CD4-positive, alpha-beta T cell treated with Interleukin-4 for 4 hours (primary cell): ENCODE results near the gene SYNPO.

Source experiments
- DNase-seq: peaks from one replicate; pipeline ENCODE4 v3.0.0-alpha.2; 2020

SYNPO gene

DNA sequence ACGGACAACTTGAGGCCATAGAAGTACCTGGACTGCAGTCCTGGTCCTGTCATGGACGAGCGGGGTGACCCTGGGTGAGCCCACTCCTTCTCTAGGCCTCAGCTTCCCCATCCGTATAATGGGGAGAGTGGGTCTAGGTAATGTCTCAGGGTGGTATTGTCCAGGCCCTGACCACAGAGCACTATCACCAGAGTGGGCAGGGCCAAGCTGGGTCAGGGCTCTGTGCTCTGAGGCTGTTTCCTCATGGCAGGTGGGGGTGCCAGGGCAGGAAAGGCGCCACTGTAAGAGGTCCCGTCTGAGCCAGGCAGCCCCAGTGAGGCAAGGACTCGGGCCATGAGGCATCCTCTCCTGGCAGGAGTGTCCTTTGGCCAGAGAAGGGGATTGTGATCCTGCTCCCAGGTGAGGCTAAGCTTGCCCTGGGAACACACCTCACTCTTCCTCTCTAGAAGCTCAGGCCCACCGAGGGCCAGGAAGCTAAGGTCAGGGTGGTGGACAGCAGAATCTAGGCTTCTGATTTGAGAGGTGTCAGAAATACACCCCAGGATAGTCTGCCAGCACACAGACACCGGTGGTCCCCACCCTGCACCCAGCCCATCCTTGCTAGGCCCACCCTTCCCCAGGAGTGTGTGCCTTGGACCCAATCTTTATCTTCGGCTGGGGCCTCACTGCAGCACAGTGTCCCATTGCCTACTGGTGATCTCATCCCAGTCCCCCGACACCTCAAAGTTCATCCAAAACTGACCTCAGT lies 19.1 kb downstream of the SYNPO start:
- DNase-seq = no peak

DNA sequence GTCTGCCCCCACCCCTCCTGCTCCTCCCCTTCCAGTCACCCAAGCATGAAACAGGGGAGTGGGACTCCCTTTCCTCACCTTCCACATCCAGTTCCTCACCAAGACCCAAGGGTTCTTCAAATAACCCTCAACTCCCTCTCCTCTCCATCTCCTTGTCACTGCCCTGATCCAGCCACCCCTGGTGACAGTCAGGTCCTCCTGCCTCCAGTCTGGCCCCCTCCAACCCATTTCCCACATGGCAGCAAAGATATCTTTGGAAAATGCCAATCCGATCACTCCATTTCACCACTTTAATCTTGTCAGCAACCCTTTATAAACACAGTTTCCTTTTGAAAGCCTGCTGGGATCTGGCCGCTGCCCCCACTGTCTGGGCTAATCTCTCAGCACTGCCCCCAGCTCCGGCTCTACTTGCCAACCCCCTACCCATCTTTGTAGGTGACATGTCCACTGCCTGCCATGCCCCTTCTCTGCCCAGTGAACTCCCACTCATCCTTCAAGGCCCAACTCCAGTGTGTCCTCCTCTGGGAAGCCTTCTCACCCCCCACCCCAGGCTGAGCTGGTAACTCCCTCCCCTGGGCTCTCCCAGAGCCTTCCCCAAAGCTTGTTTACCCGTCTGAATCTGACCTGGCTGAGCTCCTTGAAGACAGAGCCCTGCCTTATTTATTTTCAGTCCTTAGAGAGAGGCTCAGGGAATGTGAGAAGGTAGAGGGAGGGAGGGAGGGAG lies 19.8 kb downstream of the SYNPO start:
- no peak for DNase-seq

DNA sequence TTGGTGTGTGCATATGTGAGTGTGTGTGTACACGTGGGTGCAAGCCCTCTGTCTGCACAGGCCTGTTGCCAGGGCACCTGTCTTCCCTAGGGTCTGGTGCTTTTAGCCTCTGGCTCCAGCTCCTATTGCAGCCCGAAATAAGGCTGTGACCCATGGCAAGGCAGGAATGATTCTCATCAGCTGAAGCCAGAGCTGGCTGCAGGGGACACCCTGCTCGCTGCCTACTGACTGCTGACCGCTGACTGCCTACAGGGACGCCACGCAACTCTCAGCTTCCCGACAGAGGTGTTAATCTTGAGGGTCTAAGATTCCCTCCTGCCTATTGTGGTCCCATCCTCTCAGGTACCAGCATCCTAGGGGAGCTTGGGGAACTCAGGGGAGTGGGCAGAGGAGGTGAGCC lies 20.6 kb downstream of the SYNPO start, which contains the start of gene MYOZ3:
Gene MYOZ3 (plus strand): TSS at position 166 of the 400 bp plus-strand sequence. CDS start 1,691 bp downstream, outside the sequence.
- DNase-seq = no peak

DNA sequence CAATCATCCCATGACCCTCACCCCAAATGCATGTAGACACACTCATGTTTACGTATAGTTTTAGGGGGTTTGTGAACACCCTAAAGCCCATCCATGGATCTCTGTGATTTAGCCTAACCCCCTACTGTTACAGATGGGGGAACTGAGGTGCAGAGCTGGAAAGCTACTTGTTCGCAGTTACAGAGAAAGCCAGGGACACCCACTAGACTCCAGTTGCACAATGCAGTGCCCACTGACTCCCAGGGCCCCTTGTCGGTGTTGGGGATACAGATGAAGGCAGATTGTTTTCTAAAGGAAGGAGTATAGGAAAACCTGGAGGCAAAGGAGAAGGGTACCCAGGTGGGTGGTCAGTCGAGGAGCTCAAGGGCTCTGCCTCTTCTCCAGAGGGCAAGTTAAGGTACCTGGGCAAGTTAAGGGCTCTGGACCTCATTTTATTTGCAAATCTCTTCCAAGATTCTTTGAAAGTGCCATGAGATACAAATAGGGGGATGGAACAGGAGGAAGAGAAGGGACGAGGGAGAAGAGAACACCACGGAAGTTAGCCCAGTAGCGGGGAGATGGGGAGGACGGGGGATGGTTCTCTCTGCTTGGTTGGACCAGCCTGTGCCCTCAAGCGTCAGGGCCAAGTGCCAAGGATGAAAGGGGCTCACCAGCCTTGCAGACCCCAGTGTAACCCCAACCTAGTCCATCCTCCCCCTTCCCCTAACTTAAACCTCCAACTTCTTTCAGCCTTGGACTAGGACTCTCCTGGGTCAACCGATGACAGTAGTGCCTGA lies 21.5 kb downstream of the SYNPO start:
- DNase-seq = no peak

DNA sequence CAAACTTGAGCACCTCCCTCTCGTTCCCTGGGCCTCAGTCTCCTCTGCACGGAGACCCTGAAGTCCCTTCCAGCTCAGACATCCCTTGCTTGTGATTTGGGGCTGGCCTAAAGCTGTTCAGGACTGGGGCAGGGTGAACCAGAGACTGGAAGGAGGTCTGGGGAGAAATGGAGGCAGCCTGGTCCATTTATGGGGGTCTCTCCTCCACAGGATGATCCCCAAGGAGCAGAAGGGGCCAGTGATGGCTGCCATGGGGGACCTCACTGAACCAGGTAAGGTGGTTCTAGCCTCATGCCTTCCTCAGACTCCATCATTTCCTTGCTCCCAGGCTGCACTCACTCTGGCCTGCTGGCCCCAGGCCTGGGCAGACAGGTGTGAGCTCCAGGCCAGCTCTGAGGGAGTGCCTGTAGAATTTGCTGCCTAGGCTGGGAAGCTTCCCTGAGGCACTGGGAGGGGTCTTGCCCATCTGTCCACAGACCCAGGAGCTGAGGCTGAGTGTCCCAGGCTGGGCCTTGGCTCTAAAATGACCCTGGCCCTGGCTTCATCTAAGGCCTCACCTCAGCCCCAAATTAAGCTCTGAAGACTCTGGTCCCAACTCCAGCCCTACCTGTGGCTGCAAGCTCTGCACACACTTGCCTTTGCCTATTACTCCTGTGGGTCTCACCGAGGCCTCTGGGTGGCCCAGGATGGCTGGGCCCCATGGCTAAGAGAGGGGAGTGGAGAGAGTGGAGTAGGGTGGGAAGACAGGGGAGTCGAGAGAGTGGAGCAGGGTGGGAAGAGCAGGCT lies 22.5 kb downstream of the SYNPO start:
- DNase-seq = no peak

DNA sequence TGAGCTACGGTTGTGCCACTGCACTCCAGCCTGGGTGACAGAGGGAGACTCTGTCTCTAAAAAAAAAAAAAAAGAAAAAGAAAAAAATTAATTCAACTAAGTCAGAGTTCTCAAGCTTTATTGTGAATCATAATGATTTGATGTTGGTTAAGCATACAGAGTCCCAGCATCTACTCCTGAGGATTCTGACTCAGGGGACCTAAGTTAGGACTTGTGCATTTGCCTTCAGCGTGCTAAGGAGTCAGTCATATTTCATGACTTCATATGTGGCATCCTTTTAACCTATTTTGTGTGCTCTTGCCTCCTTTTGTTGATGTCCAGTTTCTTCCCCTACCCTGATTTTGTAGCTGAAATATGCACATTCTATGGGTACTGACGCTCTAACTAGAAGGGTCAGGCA lies 23.5 kb downstream of the SYNPO start:
- DNase-seq = no peak

DNA sequence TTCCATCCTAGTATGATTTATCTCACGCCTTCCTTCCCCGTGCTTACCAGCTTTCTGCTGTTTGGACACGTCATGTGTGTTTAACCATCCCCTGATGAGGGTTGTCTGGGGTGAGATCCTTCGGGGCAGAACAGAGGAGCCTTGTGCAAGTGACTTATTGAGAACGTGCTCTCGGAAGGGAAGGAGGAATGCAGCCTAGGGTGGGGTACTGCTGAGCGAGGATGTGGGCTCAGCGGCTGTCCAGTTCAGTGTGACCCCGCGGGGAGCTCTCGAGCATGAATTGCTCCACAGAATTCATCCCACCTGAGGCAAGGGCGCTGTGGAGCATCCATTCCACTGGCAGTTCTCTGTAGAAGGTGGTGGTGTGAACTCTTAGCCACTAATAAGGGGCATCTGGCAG lies 24.6 kb downstream of the SYNPO start:
- no peak for DNase-seq

DNA sequence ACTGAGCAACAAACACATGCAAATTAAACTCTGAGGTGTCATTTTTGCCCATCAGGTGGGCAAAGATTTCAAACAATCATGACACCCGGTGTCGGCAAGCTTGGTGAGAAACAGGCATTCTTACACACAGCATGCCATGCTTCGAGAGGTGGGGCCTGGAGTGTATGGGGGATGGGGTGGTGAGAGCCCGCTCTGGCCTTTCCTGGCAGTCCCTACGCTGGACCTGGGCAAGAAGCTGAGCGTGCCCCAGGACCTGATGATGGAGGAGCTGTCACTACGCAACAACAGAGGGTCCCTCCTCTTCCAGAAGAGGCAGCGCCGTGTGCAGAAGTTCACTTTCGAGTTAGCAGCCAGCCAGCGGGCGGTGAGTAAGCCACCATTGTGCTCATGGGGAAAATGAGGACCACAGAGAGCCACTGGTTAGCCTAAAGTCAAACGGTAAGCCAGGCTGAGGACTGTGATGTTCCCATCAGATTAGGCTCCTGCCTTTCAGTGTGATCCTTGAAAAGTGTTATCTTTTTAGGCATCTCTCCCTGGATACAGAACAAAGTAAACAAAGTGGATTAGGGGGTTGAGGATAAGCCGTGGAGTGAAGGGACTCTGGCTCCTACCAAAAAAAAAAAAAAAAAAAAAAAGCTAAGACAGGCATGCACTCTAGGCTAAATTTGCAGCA lies 30.0 kb downstream of the SYNPO start:
- DNase-seq = no peak

DNA sequence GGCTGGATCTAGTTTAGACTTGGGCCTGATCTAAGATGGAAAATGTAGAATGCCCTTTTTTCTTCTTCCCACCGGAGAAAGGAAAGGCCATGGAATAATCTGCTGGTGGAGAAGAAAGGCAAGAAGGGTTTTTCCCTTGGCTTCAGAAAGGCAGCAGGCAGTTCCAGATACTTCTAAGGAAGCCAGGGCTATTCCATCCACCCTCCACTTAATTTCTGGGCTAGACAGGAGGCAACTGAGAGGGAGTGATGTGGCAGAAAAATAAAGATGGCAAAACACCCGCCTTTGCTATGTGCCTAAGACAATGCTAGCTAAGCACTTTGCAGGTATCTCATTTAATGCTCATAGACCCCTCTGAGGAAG lies 30.5 kb downstream of the SYNPO start:
- DNase-seq = no peak

DNA sequence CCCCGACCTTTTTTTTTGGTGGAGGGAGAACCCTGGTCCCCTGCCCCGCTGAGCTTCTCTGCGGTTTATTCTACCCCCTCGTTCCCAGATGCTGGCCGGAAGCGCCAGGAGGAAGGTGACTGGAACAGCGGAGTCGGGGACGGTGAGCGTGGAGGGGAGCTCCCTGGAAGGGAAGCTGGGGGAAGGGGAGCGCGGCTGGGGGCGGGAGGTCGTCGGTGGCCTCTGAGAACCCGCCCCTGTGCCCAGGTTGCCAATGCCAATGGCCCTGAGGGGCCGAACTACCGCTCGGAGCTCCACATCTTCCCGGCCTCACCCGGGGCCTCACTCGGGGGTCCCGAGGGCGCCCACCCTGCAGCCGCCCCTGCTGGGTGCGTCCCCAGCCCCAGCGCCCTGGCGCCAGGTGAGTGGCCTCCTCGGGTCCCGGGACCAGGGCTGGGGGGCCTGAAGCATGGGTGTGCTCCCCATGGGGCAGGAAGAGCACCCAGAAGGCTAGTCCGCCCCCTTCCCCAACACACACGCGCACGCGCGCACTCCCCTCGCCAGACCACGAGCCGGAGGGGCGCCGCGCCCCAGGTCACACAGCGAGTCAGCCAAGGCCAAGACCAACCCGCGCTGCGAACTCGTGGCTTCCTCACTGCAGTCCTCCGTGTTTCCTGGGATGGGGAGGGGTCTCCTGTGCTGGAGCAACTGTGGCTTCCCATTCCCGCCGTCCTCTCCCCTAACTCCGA lies 31.2 kb downstream of the SYNPO start:
- DNase-seq = no peak

DNA sequence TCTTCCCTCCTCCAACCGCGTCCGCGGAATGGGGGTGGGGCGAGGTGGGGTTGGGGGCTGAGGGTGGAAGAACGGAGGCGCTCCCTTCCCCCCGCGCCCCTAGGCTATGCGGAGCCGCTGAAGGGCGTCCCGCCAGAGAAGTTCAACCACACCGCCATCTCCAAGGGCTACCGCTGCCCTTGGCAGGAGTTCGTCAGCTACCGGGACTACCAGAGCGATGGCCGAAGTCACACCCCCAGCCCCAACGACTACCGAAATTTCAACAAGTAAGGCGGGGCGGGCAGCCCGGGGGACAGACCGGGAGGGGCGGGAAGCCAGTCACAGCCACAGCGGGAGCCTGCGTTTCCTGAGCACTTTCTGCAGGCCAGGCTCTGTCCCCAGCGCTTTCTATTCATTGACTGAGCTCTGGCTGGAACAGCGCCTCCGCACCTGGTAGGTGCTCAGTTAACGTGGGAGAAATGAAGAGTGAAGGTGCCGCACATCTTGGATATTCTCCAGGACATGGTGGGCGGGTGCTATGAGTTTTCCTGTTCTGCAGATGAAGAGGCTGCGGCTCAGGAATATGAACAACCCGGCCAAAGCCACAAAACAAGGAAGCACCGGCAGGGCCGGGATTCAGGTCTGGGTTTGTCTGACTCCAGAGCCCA lies 31.9 kb downstream of the SYNPO start:
- DNase-seq = no peak

DNA sequence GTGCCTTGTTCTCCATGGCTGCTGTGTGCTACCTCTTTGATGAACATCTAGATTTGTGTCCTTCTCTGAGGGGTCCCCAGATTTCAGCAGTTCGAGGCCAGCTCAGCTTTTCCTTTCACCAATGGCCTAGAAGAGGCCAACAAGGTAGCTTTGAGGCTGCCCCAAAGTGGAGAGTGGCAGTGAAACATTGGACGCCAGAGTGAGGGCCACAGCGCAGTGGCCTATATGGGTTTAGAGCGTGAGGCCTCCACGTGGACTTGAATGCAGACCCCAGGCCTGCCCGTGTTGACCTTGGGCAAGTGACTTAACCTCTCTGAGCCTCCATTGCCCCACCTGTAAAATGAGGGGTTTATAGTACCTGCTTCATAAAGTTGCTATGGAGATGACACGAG lies 32.4 kb downstream of the SYNPO start:
- no peak for DNase-seq

DNA sequence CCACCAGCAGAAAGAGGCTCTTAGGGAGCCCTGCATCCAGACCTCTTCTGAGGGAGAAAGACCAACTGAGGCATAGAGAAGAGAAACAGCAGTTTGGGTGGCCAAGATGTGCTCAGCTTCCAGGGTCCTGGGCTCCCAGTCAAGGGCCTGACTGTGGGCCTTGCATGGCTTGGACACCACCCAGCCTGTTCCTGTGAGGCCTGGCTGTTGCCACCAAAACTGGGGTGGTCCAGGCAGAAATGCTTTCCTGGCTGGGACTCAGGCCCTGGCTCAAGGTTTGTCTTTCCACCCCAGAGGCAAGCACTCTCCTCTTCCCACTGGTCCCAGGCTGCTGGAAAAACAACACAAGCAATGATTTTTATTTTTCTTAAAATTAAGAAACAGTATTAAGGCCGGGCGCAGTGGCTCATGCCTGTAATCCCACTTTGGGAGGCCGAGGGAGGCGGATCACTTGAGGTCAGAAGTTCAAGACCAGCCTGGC lies 33.9 kb downstream of the SYNPO start:
- no peak for DNase-seq

DNA sequence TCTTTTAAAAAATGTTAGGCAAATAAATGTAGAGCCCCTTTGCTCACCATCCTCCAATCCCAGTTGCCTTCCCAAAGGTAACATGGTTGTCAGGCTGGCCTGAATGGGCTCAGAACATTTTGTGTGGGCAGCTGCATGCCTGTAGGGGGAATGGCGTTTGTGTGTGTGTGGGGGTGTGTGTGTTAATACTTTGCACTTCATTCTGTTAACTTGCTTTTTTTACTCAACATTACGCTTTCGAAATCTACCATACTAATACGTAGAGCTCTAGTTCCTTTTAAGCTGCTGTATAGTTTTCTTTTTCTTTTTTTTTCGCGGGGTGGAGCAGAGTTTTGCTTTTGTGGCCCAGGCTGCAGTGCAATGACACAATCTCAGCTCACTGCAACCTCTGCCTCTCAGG lies 34.6 kb downstream of the SYNPO start:
- no peak for DNase-seq

DNA sequence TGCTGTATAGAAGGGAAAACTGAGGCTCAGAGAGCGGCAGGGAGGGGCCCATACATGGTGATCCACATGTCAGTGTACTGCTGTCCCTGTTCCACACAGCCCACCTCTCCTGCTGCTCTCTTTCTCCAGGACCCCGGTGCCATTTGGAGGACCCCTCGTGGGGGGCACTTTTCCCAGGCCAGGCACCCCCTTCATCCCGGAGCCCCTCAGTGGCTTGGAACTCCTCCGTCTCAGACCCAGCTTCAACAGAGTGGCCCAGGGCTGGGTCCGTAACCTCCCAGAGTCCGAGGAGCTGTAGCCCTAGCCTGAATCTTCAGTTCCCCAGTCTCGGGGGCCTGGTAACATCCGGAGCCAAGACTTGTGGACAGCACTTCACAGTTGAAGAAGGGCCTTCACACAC lies 36.1 kb downstream of the SYNPO start:
- DNase-seq = no peak

DNA sequence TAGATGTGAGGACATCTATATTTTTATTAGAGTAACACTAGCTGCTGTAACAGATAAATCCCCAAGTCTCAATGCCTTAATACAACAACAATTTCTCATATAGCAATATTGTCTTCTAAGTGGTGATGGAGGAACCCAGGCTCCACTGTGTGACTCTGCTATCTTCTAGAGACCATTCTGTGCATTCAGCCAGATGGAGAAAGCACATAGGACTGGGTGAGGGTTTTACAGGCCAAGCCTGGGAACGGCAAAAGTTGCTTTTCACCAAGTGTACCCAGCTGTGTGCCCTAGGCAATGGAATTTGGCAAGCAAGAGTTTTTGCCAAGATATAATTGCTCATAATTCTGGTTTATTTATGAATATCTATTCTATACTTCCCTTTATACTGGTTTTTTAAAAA lies 48.7 kb downstream of the SYNPO start:
- DNase-seq = no peak

DNA sequence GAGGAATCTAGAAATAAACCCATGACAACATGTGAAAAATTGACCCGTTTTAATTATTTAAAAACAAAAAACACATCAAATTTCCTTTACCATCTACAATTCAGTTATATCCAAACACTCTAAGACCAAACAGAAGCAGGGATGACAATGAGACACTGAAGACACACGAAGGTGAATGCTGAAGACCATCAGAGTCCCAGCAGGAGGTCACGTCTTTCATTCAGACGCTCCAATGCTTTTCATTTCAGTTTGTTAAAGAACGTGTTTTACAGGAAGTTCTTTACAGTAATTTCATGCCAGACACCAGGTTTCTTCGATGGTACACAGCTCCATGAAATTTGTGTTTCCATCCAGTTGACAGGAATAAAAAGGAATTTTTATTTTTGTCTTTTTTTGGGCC lies 50.3 kb downstream of the SYNPO start:
- no peak for DNase-seq

DNA sequence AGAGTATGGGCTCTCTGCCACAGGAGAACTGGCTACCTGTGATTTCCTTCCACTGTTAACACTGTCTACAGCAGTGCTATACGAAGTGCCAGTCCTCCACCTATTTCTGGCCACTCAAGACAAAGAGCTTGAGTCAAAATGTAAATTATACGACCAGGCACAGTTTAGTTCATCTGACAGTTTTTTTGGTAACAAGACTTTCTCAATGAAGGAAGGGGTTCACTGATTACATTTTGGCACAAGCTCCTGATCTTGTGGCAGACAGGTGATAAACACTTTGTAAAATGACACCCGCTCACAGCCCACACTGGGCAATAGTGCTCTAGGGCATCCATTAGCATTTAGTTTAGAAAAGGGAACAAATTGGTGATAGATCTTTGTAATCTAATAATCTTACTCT lies 51.8 kb downstream of the SYNPO start:
- DNase-seq = no peak

DNA sequence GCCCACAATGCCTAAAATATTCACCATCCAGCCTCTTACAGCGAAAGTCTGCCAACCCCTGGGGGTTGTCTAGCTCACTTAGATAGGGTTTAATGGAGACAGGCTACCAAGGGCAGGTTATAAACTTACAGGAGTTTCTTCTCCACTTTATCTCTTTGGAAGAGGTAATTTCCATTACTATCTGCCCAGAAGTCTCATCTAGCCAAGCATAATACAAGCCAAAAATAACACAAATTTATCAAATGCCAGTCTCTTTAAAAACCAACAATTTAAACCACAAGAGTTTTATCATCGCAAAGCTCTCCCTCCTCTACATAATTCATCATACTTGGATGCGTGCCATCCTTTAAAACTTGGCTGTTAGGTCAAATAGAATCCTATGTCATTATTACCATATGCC lies 54.2 kb downstream of the SYNPO start:
- DNase-seq = no peak

DNA sequence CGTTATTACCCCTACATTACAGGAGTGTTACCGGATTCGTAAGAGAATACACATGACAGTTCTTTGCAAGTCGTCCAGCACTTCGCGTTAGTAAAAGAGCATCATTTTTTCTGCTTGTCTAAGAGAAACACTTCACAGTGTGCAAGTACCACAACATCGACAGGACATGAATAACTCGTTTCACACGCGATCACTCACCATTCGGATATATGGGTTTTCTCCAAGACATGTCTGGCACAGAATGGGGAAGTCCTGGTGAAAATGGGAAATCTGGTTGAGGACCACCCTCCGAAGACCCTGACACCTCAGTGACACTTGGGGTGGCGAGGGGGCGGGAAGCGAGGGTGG lies 59.8 kb downstream of the SYNPO start:
- DNase-seq = peak; percentile 4
